Brain microvascular endothelial cell (primary cell): ENCODE measurements around the gene SURF2.

ENCODE experiments used
- DNase-seq: peaks from one replicate; pipeline ENCODE4 v3.0.0-alpha.2; 2020
- H3K27ac ChIP-seq: fragments of 250-450 bp; sonication (Bioruptor Pico); 2 replicates; pipeline ENCODE4 v1.5.1; 2020; ENCODE audit warnings: mild to moderate bottlenecking, moderate library complexity
- H3K27me3 ChIP-seq: fragments of 250-450 bp; sonication (Bioruptor Pico); replicated peaks from 2 replicates; pipeline ENCODE4 v1.5.1; 2020; ENCODE audit warnings: mild to moderate bottlenecking
- H3K36me3 ChIP-seq: fragments of 250-450 bp; sonication (Bioruptor Pico); replicated peaks from 2 replicates; pipeline ENCODE4 v1.5.1; 2020; ENCODE audit warnings: mild to moderate bottlenecking
- H3K4me3 ChIP-seq: 2 replicates; pipeline ENCODE4 v1.5.1; 2011; ENCODE audit warnings: low read depth, mild to moderate bottlenecking, control low read depth, low read length, moderate library complexity
- CTCF ChIP-seq: IDR thresholded peaks from 2 replicates; pipeline ENCODE4 v1.5.1; 2011; ENCODE audit warnings: low read depth, mild to moderate bottlenecking, moderate library complexity, low read length, control low read depth, inconsistent platforms; ENCODE audit errors: missing control alignments
- in situ Hi-C: cut with HindIII; loops from 2 replicates; pipeline ENCODE4 v1.10.0; 2017; ENCODE audit warnings: low sequenced_read_pairs, low pct_ligation_motif_present

SURF2 gene

GRCh38 chr9:133379153-133380086, 23.1 kb downstream of the SURF2 start:
- H3K27ac ChIP-seq = no peak overlapping the region
- in situ Hi-C loops = no loop called here
- peaks cover 3% of the 10 kb centered on the region for H3K36me3 ChIP-seq
- H3K27me3 ChIP-seq = no peaks in the 10 kb centered on the region
- no peak for TF ChIP-seq CTCF
- no peak overlapping the region for H3K4me3 ChIP-seq
- no peak for DNase-seq

GRCh38 chr9:133380734-133381133, 24.4 kb downstream of the SURF2 start:
- in situ Hi-C loops = no loop called here
- no peak for DNase-seq
- H3K4me3 ChIP-seq = no peak overlapping the region
- no peak overlapping the region for H3K27ac ChIP-seq
- H3K36me3 ChIP-seq = peaks cover under 1% of the 10 kb centered on the region
- TF ChIP-seq CTCF = no peak
- H3K27me3 ChIP-seq = no peaks in the 10 kb centered on the region

GRCh38 chr9:133382507-133383141, 26.3 kb downstream of the SURF2 start:
- H3K4me3 ChIP-seq = no peak overlapping the region
- TF ChIP-seq CTCF = no peak
- H3K27ac ChIP-seq = no peak overlapping the region
- H3K27me3 ChIP-seq = no peaks in the 10 kb centered on the region
- no peaks in the 10 kb centered on the region for H3K36me3 ChIP-seq
- in situ Hi-C loops = no loop called here
- DNase-seq = no peak

- TF ChIP-seq CTCF = no peak
- Histone ChIP-seq H3K36me3 (no peaks in the 10 kb centered on the region), H3K27ac (no peak overlapping the region), H3K27me3 (no peaks in the 10 kb centered on the region), H3K4me3 (no peak overlapping the region)
- in situ Hi-C loops = no loop called here
- no peak for DNase-seq
Observed at GRCh38 chr9:133383438-133383837, 27.1 kb downstream of the SURF2 start.

- Histone ChIP-seq H3K4me3 (no peak overlapping the region), H3K36me3 (no peaks in the 10 kb centered on the region), H3K27me3 (no peaks in the 10 kb centered on the region), H3K27ac (no peak overlapping the region)
- no peak for DNase-seq
- in situ Hi-C loops = no loop called here
- no peak for TF ChIP-seq CTCF
Observed at GRCh38 chr9:133384736-133385321, 28.5 kb downstream of the SURF2 start.
